ENCODE data around the gene FAM120A. TPM values are rescaled to one million over a fixed set of nuclear protein-coding genes. Genes with fewer than 3 reads are reported as not detected.

The FAM120A gene
- total RNA-seq, 2 donors from 2014 or later: 86.3 to 90.6 TPM

GRCh38 chr9:93463638-93464248 lies 12.3 kb downstream of the FAM120A start:
- WGBS: 80% methylated on average over 4 of the region's 4 CpGs
- H3K4me1 ChIP-seq (replicated peaks): no peaks in the 10 kb centered on the region
- no peak overlapping the region for H3K4me3 ChIP-seq
- intact Hi-C loops (cut with DNase I): no loop called here
- H3K27ac ChIP-seq: no peak overlapping the region
- no peaks in the 10 kb centered on the region for H3K36me3 ChIP-seq
- no peak for TF ChIP-seq CTCF (IDR thresholded peaks at IDR 0.05)
- TF ChIP-seq POLR2AphosphoS5 (IDR thresholded peaks at IDR 0.05): no peak
- no peak for DNase-seq (ENCODE audit: low spot score)
- no peaks in the 10 kb centered on the region for H3K27me3 ChIP-seq (replicated peaks; ENCODE audit: insufficient read depth)
- H3K9me3 ChIP-seq: no peaks in the 10 kb centered on the region

- Histone ChIP-seq H3K4me3 (no peak overlapping the region), H3K4me1 (replicated peaks) (no peaks in the 10 kb centered on the region), H3K27me3 (replicated peaks; ENCODE audit: insufficient read depth) (no peaks in the 10 kb centered on the region), H3K9me3 (no peaks in the 10 kb centered on the region), H3K27ac (no peak overlapping the region), H3K36me3 (no peaks in the 10 kb centered on the region)
- WGBS: 54% methylated on average over 3 of the region's 3 CpGs
- DNase-seq (ENCODE audit: low spot score): no peak
- TF ChIP-seq POLR2AphosphoS5 (IDR thresholded peaks at IDR 0.05) (no peak), CTCF (IDR thresholded peaks at IDR 0.05) (no peak), POLR2A (IDR thresholded peaks at IDR 0.05) (no peak)
- intact Hi-C loops (cut with DNase I): no loop called here
Measured at GRCh38 chr9:93464395-93464794, 12.9 kb downstream of the FAM120A start.

- no peak overlapping the region for H3K27ac ChIP-seq
- no peaks in the 10 kb centered on the region for H3K9me3 ChIP-seq
- DNase-seq (ENCODE audit: low spot score): no peak
- no peaks in the 10 kb centered on the region for H3K36me3 ChIP-seq
- intact Hi-C loops (cut with DNase I): no loop called here
- H3K4me1 ChIP-seq (replicated peaks): no peaks in the 10 kb centered on the region
- no peaks in the 10 kb centered on the region for H3K27me3 ChIP-seq (replicated peaks; ENCODE audit: insufficient read depth)
- no peak overlapping the region for H3K4me3 ChIP-seq
- WGBS: 63% methylated on average over 2 of the region's 2 CpGs
- TF ChIP-seq POLR2A (IDR thresholded peaks at IDR 0.05): no peak
- TF ChIP-seq CTCF (IDR thresholded peaks at IDR 0.05): no peak
- no peak for TF ChIP-seq POLR2AphosphoS5 (IDR thresholded peaks at IDR 0.05)
Measured at GRCh38 chr9:93464876-93465275, 13.4 kb downstream of the FAM120A start.

- no peak for TF ChIP-seq POLR2AphosphoS5 (IDR thresholded peaks at IDR 0.05)
- TF ChIP-seq POLR2A (IDR thresholded peaks at IDR 0.05): no peak
- TF ChIP-seq CTCF (IDR thresholded peaks at IDR 0.05): no peak
- Histone ChIP-seq H3K27me3 (replicated peaks; ENCODE audit: insufficient read depth) (no peaks in the 10 kb centered on the region), H3K27ac (no peak overlapping the region), H3K9me3 (no peaks in the 10 kb centered on the region), H3K4me3 (no peak overlapping the region), H3K36me3 (no peaks in the 10 kb centered on the region), H3K4me1 (replicated peaks) (no peaks in the 10 kb centered on the region)
- 89% methylated on average over 6 of the region's 6 CpGs for WGBS
- DNase-seq (ENCODE audit: low spot score): no peak
- intact Hi-C loops (cut with DNase I): no loop called here
Measured at GRCh38 chr9:93465855-93466254, 14.4 kb downstream of the FAM120A start.

- 45% methylated on average over 7 of the region's 7 CpGs for WGBS
- H3K27ac ChIP-seq: no peak overlapping the region
- H3K27me3 ChIP-seq (replicated peaks; ENCODE audit: insufficient read depth): no peaks in the 10 kb centered on the region
- intact Hi-C loops (cut with DNase I): no loop called here
- no peak overlapping the region for H3K4me3 ChIP-seq
- DNase-seq (ENCODE audit: low spot score): no peak
- H3K36me3 ChIP-seq: no peaks in the 10 kb centered on the region
- no peaks in the 10 kb centered on the region for H3K9me3 ChIP-seq
- H3K4me1 ChIP-seq (replicated peaks): no peaks in the 10 kb centered on the region
- TF ChIP-seq CTCF (IDR thresholded peaks at IDR 0.05) (no peak), POLR2A (IDR thresholded peaks at IDR 0.05) (no peak), POLR2AphosphoS5 (IDR thresholded peaks at IDR 0.05) (no peak)
Measured at GRCh38 chr9:93466416-93467061, 15.1 kb downstream of the FAM120A start.

Data from prostate gland (tissue), 2 donors.